ENCODE data around the gene KHSRP. TPM values are rescaled to one million over a fixed set of nuclear protein-coding genes. Genes with fewer than 3 reads are reported as not detected.

The KHSRP gene
- total and polyA plus RNA-seq, 9 donors = 56.2 to 260 (median 250) TPM

- 86 to 90% (median 90%) methylated on average over 14 of the region's 14 CpGs for WGBS, 3 donors
- no peak for DNase-seq
These were observed 46.5 kb upstream of the KHSRP start for GRCh38 chr19:6471076-6471475.

GRCh38 chr19:6470173-6470572 is 45.6 kb upstream of the KHSRP start:
- Histone ChIP-seq H3K27me3 (no peaks in the 10 kb centered on the region), H3K27ac (no peak overlapping the region), H3K9me3 (no peaks in the 10 kb centered on the region), H3K4me1 (ENCODE audit: insufficient read depth) (no peaks in the 10 kb centered on the region), H3K4me3 (no peak overlapping the region), H3K36me3 (no peaks in the 10 kb centered on the region)
- TF ChIP-seq POLR2A (IDR thresholded peaks at IDR 0.05) (no peak), EP300 (IDR thresholded peaks at IDR 0.05) (no peak)
- TF ChIP-seq, protein P1, sequence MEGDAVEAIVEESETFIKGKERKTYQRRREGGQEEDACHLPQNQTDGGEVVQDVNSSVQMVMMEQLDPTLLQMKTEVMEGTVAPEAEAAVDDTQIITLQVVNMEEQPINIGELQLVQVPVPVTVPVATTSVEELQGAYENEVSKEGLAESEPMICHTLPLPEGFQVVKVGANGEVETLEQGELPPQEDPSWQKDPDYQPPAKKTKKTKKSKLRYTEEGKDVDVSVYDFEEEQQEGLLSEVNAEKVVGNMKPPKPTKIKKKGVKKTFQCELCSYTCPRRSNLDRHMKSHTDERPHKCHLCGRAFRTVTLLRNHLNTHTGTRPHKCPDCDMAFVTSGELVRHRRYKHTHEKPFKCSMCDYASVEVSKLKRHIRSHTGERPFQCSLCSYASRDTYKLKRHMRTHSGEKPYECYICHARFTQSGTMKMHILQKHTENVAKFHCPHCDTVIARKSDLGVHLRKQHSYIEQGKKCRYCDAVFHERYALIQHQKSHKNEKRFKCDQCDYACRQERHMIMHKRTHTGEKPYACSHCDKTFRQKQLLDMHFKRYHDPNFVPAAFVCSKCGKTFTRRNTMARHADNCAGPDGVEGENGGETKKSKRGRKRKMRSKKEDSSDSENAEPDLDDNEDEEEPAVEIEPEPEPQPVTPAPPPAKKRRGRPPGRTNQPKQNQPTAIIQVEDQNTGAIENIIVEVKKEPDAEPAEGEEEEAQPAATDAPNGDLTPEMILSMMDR (IDR thresholded peaks at IDR 0.05) = no peak
- 42 to 49% (median 46%) methylated on average over 8 of the region's 8 CpGs for WGBS, 3 donors
- DNase-seq = no peak
- intact Hi-C loops (cut with DNase I) = no loop called here

More at GRCh38 chr19:6471076-6471475, 46.5 kb upstream of the KHSRP start:
- H3K4me1 ChIP-seq (ENCODE audit: insufficient read depth) = peaks cover 2% of the 10 kb centered on the region
- no peaks in the 10 kb centered on the region for H3K36me3 ChIP-seq
- no peak overlapping the region for H3K4me3 ChIP-seq
- TF ChIP-seq EP300 (IDR thresholded peaks at IDR 0.05) (no peak), POLR2A (IDR thresholded peaks at IDR 0.05) (no peak)
- TF ChIP-seq, protein P1 (IDR thresholded peaks at IDR 0.05) = no peak
- intact Hi-C loops (cut with DNase I) = no loop called here
- H3K27ac ChIP-seq = no peak overlapping the region
- H3K27me3 ChIP-seq = no peaks in the 10 kb centered on the region
- no peaks in the 10 kb centered on the region for H3K9me3 ChIP-seq

DNA sequence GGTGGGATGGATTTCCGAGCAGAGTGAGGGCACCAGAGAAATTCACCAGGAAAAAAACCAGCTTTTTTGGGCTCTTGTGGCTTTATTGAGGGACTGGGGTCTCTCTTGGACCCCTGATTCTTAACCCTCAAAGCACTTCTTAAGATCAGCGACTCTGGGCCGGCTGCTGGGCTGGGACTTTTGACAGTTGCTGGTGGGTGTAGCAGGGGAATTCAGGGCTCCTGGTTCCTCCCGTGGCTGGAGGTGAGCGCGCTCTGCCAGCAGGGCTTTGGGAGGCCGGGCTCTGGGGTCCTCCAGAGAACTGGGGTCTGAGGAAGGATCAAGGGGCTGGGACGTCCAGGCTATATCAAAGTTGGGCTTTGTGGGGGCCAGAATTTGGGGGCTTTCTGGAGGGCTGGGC is 42.8 kb upstream of the KHSRP start:
- no peaks in the 10 kb centered on the region for H3K27me3 ChIP-seq
- no peak overlapping the region for H3K27ac ChIP-seq
- 66 to 78% (median 72%) methylated on average over 8 of the region's 8 CpGs for WGBS, 3 donors
- intact Hi-C loops (cut with DNase I) = no loop called here
- no peaks in the 10 kb centered on the region for H3K36me3 ChIP-seq
- H3K9me3 ChIP-seq = no peaks in the 10 kb centered on the region
- no peak overlapping the region for H3K4me3 ChIP-seq
- TF ChIP-seq POLR2A (IDR thresholded peaks at IDR 0.05) (no peak), EP300 (IDR thresholded peaks at IDR 0.05) (no peak)
- TF ChIP-seq, protein P1 (IDR thresholded peaks at IDR 0.05) = no peak
- H3K4me1 ChIP-seq (ENCODE audit: insufficient read depth) = no peaks in the 10 kb centered on the region
- no peak for DNase-seq

DNA sequence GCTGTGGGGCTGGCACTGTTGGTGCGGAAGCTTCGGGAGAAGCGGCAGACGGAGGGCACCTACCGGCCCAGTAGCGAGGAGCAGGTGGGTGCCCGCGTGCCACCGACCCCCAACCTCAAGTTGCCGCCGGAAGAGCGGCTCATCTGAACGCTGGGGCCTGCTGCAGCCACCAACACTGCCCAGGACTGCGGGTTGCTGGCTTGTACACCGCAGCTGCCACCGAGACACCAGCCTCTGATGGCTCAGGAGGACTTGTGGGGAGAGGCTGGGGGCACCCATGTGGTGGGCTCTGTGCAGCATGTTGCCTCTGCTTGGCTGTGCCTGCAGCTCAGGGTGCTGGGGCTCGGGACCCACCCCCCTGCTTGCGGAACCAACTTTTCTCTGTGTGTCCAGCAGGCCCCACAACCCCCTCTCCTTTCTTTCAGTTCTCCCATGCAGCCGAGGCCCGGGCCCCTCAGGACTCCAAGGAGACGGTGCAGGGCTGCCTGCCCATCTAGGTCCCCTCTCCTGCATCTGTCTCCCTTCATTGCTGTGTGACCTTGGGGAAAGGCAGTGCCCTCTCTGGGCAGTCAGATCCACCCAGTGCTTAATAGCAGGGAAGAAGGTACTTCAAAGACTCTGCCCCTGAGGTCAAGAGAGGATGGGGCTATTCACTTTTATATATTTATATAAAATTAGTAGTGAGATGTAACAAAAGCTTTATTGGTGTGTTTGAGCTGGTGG is 42.1 kb upstream of the KHSRP start:
- intact Hi-C loops (cut with DNase I) = no loop called here
- TF ChIP-seq, protein P1 (IDR thresholded peaks at IDR 0.05) = no peak
- TF ChIP-seq EP300 (IDR thresholded peaks at IDR 0.05) = no peak
- no peak for TF ChIP-seq POLR2A (IDR thresholded peaks at IDR 0.05)
- no peaks in the 10 kb centered on the region for H3K27me3 ChIP-seq
- H3K9me3 ChIP-seq = no peaks in the 10 kb centered on the region
- H3K4me3 ChIP-seq = no peak overlapping the region
- no peak overlapping the region for H3K27ac ChIP-seq
- H3K4me1 ChIP-seq (ENCODE audit: insufficient read depth) = no peaks in the 10 kb centered on the region
- DNase-seq = no peak
- no peaks in the 10 kb centered on the region for H3K36me3 ChIP-seq
- 87 to 89% (median 89%) methylated on average over 21 of the region's 21 CpGs for WGBS, 3 donors

All from ovary (tissue), 9 donors.